AG04450 (cell line): Measurements from ENCODE around the gene PFKFB2. TPM values are rescaled to one million over a fixed set of nuclear protein-coding genes. Genes with fewer than 3 reads are reported as not detected.

ENCODE experiments used
- CTCF ChIA-PET: fragments of 300-600, 350-600 bp; formaldehyde crosslinking; extraction: SDS; loops from one replicate; lab custom pipeline; 2022; ENCODE audit warnings: antibody characterized with exemption, inconsistent platforms; lab: Charles Lee
- POLR2A ChIA-PET: fragments of 350-600 bp; formaldehyde crosslinking; extraction: SDS; loops from one replicate; lab custom pipeline; 2021; ENCODE audit warnings: antibody characterized with exemption, inconsistent platforms; lab: Yijun Ruan, JAX
- DNase-seq: peaks from one replicate; pipeline ENCODE4 v3.0.0-alpha.2; 2011; ENCODE audit warnings: low read depth, low spot score
- H3K27ac ChIP-seq: one replicate; pipeline ENCODE4 v1.5.1; 2012; ENCODE audit warnings: low read depth, low read length, control low read depth
- H3K27me3 ChIP-seq: one replicate; pipeline ENCODE4 v1.6.0; 2012; ENCODE audit warnings: low read length; ENCODE audit not compliant: control insufficient read depth, insufficient read depth
- H3K4me3 ChIP-seq: 2 replicates; pipeline ENCODE4 v1.5.1; 2011; ENCODE audit warnings: mild to moderate bottlenecking, low read depth, low read length, control low read depth
- H3K9me3 ChIP-seq: 2 replicates; pipeline ENCODE4 v1.5.1; 2012; ENCODE audit warnings: low read length; ENCODE audit not compliant: control insufficient read depth, insufficient read depth
- CTCF ChIP-seq: IDR thresholded peaks from 2 replicates; pipeline ENCODE4 v1.5.1; 2011; ENCODE audit warnings: low read depth, low read length, control low read depth, inconsistent platforms
- polyA plus RNA-seq: library from polyadenylated mRNA; depleted of rRNA; stranded (reverse); fragments of >200 nt; gene quantifications from 2 replicates; pipeline ENCODE4 v1.2.3, GENCODE V29; 2011

The PFKFB2 gene
- polyA plus RNA-seq, 1 experiment, result 1.7 TPM

DNA sequence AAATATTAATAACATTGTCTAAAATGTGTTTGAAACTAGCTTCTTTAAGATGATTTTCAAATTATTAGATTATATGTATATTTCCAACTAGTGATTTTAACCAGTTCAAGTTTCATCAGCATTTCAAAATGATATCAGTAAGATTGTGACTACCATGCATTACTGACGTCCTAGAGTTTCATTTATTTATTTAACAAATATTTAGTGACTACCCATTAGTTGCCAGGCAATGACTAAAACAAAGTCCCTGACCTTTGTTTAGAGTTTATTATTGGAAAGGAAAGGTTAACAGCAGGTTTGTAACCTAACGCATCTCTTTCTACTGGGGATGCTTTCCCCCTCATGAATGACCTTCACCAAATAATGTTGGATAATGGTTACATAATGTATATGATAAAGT is 28.0 kb downstream of the PFKFB2 start:
- H3K27me3 ChIP-seq, result peaks cover 7% of the 10 kb centered on the region
- ChIA-PET CTCF (interaction anchor here (0.7 to 7.5 kb wide), 5 partner anchors 10 to 892 kb away, joined by 3 to 83 read pairs (median 4); no protein-coding TSS in a partner anchor), POLR2A (no interaction called here)
- H3K27ac ChIP-seq, result no peak overlapping the region
- H3K9me3 ChIP-seq, result no peaks in the 10 kb centered on the region
- TF ChIP-seq CTCF, result no peak
- DNase-seq, result no peak
- H3K4me3 ChIP-seq, result no peak overlapping the region

DNA sequence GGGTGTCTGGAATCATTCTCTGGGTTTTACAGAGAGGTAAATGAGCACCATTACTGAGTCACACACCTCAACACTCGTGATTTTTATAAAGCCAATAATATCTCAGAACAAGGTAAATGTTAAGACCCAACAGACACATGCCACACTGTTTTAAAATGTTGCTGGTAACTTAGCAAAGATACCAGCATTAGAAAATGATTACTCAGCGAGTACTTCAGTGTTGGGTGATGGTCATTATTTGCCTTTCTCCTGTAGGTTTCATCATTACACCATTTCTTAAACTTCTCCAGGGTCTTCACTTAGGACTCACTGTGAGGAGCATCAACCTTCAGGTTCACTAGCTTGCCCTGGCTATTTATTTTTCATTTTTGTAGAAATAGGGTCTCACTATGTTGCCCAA is 28.7 kb downstream of the PFKFB2 start:
- POLR2A ChIA-PET, result no interaction called here
- peaks cover 8% of the 10 kb centered on the region for H3K27me3 ChIP-seq
- TF ChIP-seq CTCF, result no peak
- CTCF ChIA-PET, result interaction anchor here (0.7 to 7.5 kb wide), 3 partner anchors 32 to 324 kb away, joined by 3 to 83 read pairs (median 4); no protein-coding TSS in a partner anchor
- H3K9me3 ChIP-seq, result no peaks in the 10 kb centered on the region
- H3K4me3 ChIP-seq, result no peak overlapping the region
- DNase-seq, result no peak
- no peak overlapping the region for H3K27ac ChIP-seq

GRCh38 chr1:207084232-207084631 is 31.2 kb downstream of the PFKFB2 start:
- Histone ChIP-seq H3K27me3 (peaks cover 8% of the 10 kb centered on the region), H3K4me3 (no peak overlapping the region), H3K27ac (no peak overlapping the region), H3K9me3 (no peaks in the 10 kb centered on the region)
- ChIA-PET CTCF (interaction anchor here (0.7 to 7.5 kb wide), 12 partner anchors 9 to 416 kb away, joined by 3 to 83 read pairs (median 4); no protein-coding TSS in a partner anchor), POLR2A (no interaction called here)
- no peak for DNase-seq
- TF ChIP-seq CTCF, result no peak

GRCh38 chr1:207084701-207085180 is 31.7 kb downstream of the PFKFB2 start:
- peak; percentile 61 for TF ChIP-seq CTCF
- peaks cover 8% of the 10 kb centered on the region for H3K27me3 ChIP-seq
- no peak overlapping the region for H3K4me3 ChIP-seq
- ChIA-PET POLR2A (no interaction called here), CTCF (interaction anchor here (0.7 to 7.5 kb wide), 11 partner anchors 10 to 415 kb away, joined by 3 to 83 read pairs (median 4); no protein-coding TSS in a partner anchor)
- no peak overlapping the region for H3K27ac ChIP-seq
- no peaks in the 10 kb centered on the region for H3K9me3 ChIP-seq
- DNase-seq, result peak; percentile 8

- H3K27ac ChIP-seq, result no peak overlapping the region
- no peak for TF ChIP-seq CTCF
- peaks cover 11% of the 10 kb centered on the region for H3K27me3 ChIP-seq
- no peak overlapping the region for H3K4me3 ChIP-seq
- CTCF ChIA-PET, result no interaction called here
- no peak for DNase-seq
- POLR2A ChIA-PET, result no interaction called here
- no peaks in the 10 kb centered on the region for H3K9me3 ChIP-seq
These were observed 32.8 kb downstream of the PFKFB2 start for GRCh38 chr1:207085887-207086286.
